Naive thymus-derived CD4-positive, alpha-beta T cell (primary cell): Measurements from ENCODE around the gene CASD1. TPM values are rescaled to one million over a fixed set of nuclear protein-coding genes. Genes with fewer than 3 reads are reported as not detected.
A peak's percentile ranks its signal among the peaks of the same experiment; 100 is the strongest.

ENCODE experiments used
- ATAC-seq: fragments of 150-1000 bp; cut with Tn5 transposase; 2 replicates; pipeline ENCODE4 v1.10.0; 2021; ENCODE audit warnings: mild to moderate bottlenecking, moderate library complexity
- CTCF ChIA-PET: fragments of 350-600 bp; sonication (Branson Sonifier 250); formaldehyde crosslinking; loops from one replicate; lab custom pipeline; 2021; ENCODE audit warnings: antibody characterized with exemption; lab: Charles Lee
- POLR2A ChIA-PET: fragments of 350-600 bp; sonication (Branson Sonifier 250); formaldehyde crosslinking; loops from one replicate; lab custom pipeline; 2021; ENCODE audit warnings: antibody characterized with exemption, inconsistent platforms; lab: Charles Lee
- DNase-seq, 9 donors: peaks; one replicate each; pipeline versions ENCODE4 v3.0.0 to v3.0.0-alpha.2; 2020 to 2022; ENCODE audit warnings: mixed read lengths in 1 of 9
- H3K27ac ChIP-seq: one replicate; pipeline ENCODE4 v1.7.0; 2013; ENCODE audit warnings: mild to moderate bottlenecking, low read depth, low read length, moderate library complexity
- H3K27me3 ChIP-seq, 2 donors: one replicate each; pipeline ENCODE4 v1.7.0; 2013; ENCODE audit warnings: low read length in 2 of 2, mild to moderate bottlenecking in 2 of 2, moderate library complexity in 2 of 2; ENCODE audit not compliant: control insufficient read depth in 2 of 2, insufficient read depth in 2 of 2
- H3K36me3 ChIP-seq, 3 experiments: 1 replicate in 2 of 3; 2 replicates in 1 of 3; pipeline ENCODE4 v1.7.0; 2013; ENCODE audit warnings: low read length in 3 of 3, mild to moderate bottlenecking in 3 of 3, moderate library complexity in 1 of 3; ENCODE audit not compliant: insufficient read depth in 3 of 3, control insufficient read depth in 2 of 3
- H3K4me1 ChIP-seq, 2 donors: one replicate each; pipeline ENCODE4 v1.7.0; 2013; ENCODE audit warnings: low read length in 2 of 2, mild to moderate bottlenecking in 2 of 2, moderate library complexity in 1 of 2; ENCODE audit not compliant: control insufficient read depth in 2 of 2, insufficient read depth in 2 of 2
- H3K4me3 ChIP-seq: 2 replicates; pipeline ENCODE4 v1.7.0; 2013; ENCODE audit warnings: mild to moderate bottlenecking, low read length
- H3K9me3 ChIP-seq, 3 experiments: 1 replicate in 2 of 3; 2 replicates in 1 of 3; pipeline ENCODE4 v1.7.0; 2013; ENCODE audit warnings: low read length in 3 of 3; ENCODE audit not compliant: control insufficient read depth in 2 of 3
- H3K27ac Mint-ChIP-seq, 9 donors: one replicate each; pipeline ENCODE4 v1.8.0; 2020 to 2022; ENCODE audit warnings: mixed read lengths in 9 of 9, mild to moderate bottlenecking in 8 of 9, moderate library complexity in 5 of 9, inconsistent platforms in 2 of 9
- H3K27me3 Mint-ChIP-seq, 5 donors: one replicate each; pipeline ENCODE4 v1.8.0; 2021 to 2022; ENCODE audit warnings: mixed read lengths in 5 of 5, mild to moderate bottlenecking in 1 of 5
- H3K36me3 Mint-ChIP-seq, 5 donors: one replicate each; pipeline ENCODE4 v1.8.0; 2020 to 2022; ENCODE audit warnings: mixed read lengths in 5 of 5, mild to moderate bottlenecking in 3 of 5, inconsistent platforms in 1 of 5
- H3K4me1 Mint-ChIP-seq, 7 donors: one replicate each; pipeline ENCODE4 v1.8.0; 2020 to 2022; ENCODE audit warnings: mixed read lengths in 7 of 7, mild to moderate bottlenecking in 3 of 7, inconsistent platforms in 1 of 7
- H3K4me3 Mint-ChIP-seq, 10 donors: one replicate each; pipeline ENCODE4 v1.8.0; 2020 to 2022; ENCODE audit warnings: mild to moderate bottlenecking in 10 of 10, mixed read lengths in 10 of 10, moderate library complexity in 6 of 10, inconsistent platforms in 2 of 10
- H3K9me3 Mint-ChIP-seq, 11 donors: one replicate each; pipeline ENCODE4 v1.8.0; 2020 to 2022; ENCODE audit warnings: mixed read lengths in 11 of 11, mild to moderate bottlenecking in 4 of 11, inconsistent platforms in 1 of 11, moderate library complexity in 1 of 11
- intact Hi-C, 2 donors: fragments of 100-400 bp; cut with micrococcal nuclease; formaldehyde crosslinking; loops; one replicate each; pipeline ENCODE4 v1.15.1; 2023
- polyA plus RNA-seq, 2 donors: library from polyadenylated mRNA; unstranded; fragments of 300-500 nt; fragmentation: Illumina TruSeq; gene quantifications; one replicate each; pipeline ENCODE4 v1.2.3, GENCODE V29; 2021
- total RNA-seq, 6 experiments: library from RNA in 5 of 6; stranded (reverse) in 5 of 6; gene quantifications; 1 replicate in 5 of 6; 2 replicates in 1 of 6; pipeline ENCODE4 v1.2.3 and lab custom pipeline; 2021 to 2026

Gene CASD1
- total and polyA plus RNA-seq, 7 experiments from 2014 or later = 8.6 to 31.7 (median 19.1) TPM

- CTCF ChIA-PET = no interaction called here
- Histone ChIP-seq H3K27ac (no peak overlapping the region), H3K27me3 (no peaks in the 10 kb centered on the region), H3K4me1 (peaks cover 17 to 22% of the 10 kb centered on the region in 2 donors), H3K36me3 (peaks cover 0 to 7% (median 0%) of the 10 kb centered on the region in 3 experiments), H3K4me3 (no peak overlapping the region), H3K9me3 (no peaks in the 10 kb centered on the region)
- POLR2A ChIA-PET = no interaction called here
- Mint-ChIP-seq H3K27me3 (no peaks in the 10 kb centered on the region), H3K27ac (no peak overlapping the region), H3K9me3 (no peaks in the 10 kb centered on the region), H3K4me1 (peaks cover 34 to 64% (median 54%) of the 10 kb centered on the region in 7 donors), H3K4me3 (peak overlapping the region in 2 of 10 donors; percentile 1 to 42), H3K36me3 (peaks cover 0 to 17% (median 8%) of the 10 kb centered on the region in 5 donors)
- ATAC-seq (no peak), DNase-seq (no peak)
- intact Hi-C loops = loop anchor here in 1 of 2 donors (5.0 to 10.0 kb wide), 4 partner anchors 820 to 1680 kb away; partner anchors contain the start of genes CDK6, PON2 and SAMD9
Observed at GRCh38 chr7:94514917-94515316, 5.3 kb downstream of the CASD1 start.

GRCh38 chr7:94525923-94526322 lies 16.3 kb downstream of the CASD1 start:
- CTCF ChIA-PET = no interaction called here
- H3K36me3 Mint-ChIP-seq = peaks cover 0 to 29% (median 6%) of the 10 kb centered on the region in 5 donors

GRCh38 chr7:94529516-94529915 lies 19.9 kb downstream of the CASD1 start:
- H3K9me3 ChIP-seq = no peaks in the 10 kb centered on the region
- Mint-ChIP-seq H3K27me3 (no peaks in the 10 kb centered on the region), H3K27ac (no peak overlapping the region), H3K9me3 (no peaks in the 10 kb centered on the region), H3K36me3 (peaks cover 0 to 22% (median 7%) of the 10 kb centered on the region in 5 donors), H3K4me3 (no peak overlapping the region), H3K4me1 (no peaks in the 10 kb centered on the region)
- CTCF ChIA-PET = interaction anchor here (1.3 kb wide), 1 partner anchor 10 kb away, joined by 6 read pairs; no protein-coding TSS in a partner anchor
- POLR2A ChIA-PET = no interaction called here
- peaks cover 0 to 9% (median 4%) of the 10 kb centered on the region in 3 experiments for H3K36me3 ChIP-seq
- H3K4me1 ChIP-seq = no peaks in the 10 kb centered on the region
- H3K27me3 ChIP-seq = no peaks in the 10 kb centered on the region
- no peak overlapping the region for H3K27ac ChIP-seq
- DNase-seq (no peak), ATAC-seq (no peak)
- H3K4me3 ChIP-seq = no peak overlapping the region
- intact Hi-C loops = no loop called here

More at GRCh38 chr7:94525923-94526322, 16.3 kb downstream of the CASD1 start:
- Histone ChIP-seq H3K27me3 (no peaks in the 10 kb centered on the region), H3K9me3 (no peaks in the 10 kb centered on the region), H3K36me3 (peaks cover 0 to 4% (median 0%) of the 10 kb centered on the region in 3 experiments), H3K4me1 (no peaks in the 10 kb centered on the region), H3K4me3 (no peak overlapping the region), H3K27ac (no peak overlapping the region)
- intact Hi-C loops = no loop called here
- peaks cover 0 to 5% (median 0%) of the 10 kb centered on the region in 7 donors for H3K4me1 Mint-ChIP-seq
- no peaks in the 10 kb centered on the region for H3K9me3 Mint-ChIP-seq
- no peak for DNase-seq
- ATAC-seq = no peak
- H3K27ac Mint-ChIP-seq = no peak overlapping the region
- H3K4me3 Mint-ChIP-seq = no peak overlapping the region
- POLR2A ChIA-PET = no interaction called here
- no peaks in the 10 kb centered on the region for H3K27me3 Mint-ChIP-seq

- Histone ChIP-seq H3K36me3 (peaks cover 0 to 13% (median 4%) of the 10 kb centered on the region in 3 experiments), H3K9me3 (no peaks in the 10 kb centered on the region), H3K4me3 (no peak overlapping the region), H3K27ac (no peak overlapping the region), H3K4me1 (no peaks in the 10 kb centered on the region), H3K27me3 (no peaks in the 10 kb centered on the region)
- no peak for ATAC-seq
- Mint-ChIP-seq H3K36me3 (peaks cover 0 to 24% (median 13%) of the 10 kb centered on the region in 5 donors), H3K4me1 (no peaks in the 10 kb centered on the region), H3K9me3 (no peaks in the 10 kb centered on the region), H3K4me3 (no peak overlapping the region), H3K27ac (no peak overlapping the region), H3K27me3 (no peaks in the 10 kb centered on the region)
- intact Hi-C loops = no loop called here
- ChIA-PET POLR2A (no interaction called here), CTCF (interaction anchor here (1.3 kb wide), 1 partner anchor 9 kb away, joined by 6 read pairs; no protein-coding TSS in a partner anchor)
- DNase-seq = no peak
Observed at GRCh38 chr7:94530109-94530508, 20.5 kb downstream of the CASD1 start.

GRCh38 chr7:94532676-94533075 lies 23.1 kb downstream of the CASD1 start:
- Histone ChIP-seq H3K4me3 (no peak overlapping the region), H3K27me3 (no peaks in the 10 kb centered on the region), H3K36me3 (peaks cover 0 to 30% (median 4%) of the 10 kb centered on the region in 3 experiments), H3K9me3 (no peaks in the 10 kb centered on the region), H3K4me1 (no peaks in the 10 kb centered on the region), H3K27ac (no peak overlapping the region)
- no peak overlapping the region for H3K4me3 Mint-ChIP-seq
- DNase-seq (no peak), ATAC-seq (no peak)
- H3K36me3 Mint-ChIP-seq = peaks cover 0 to 30% (median 21%) of the 10 kb centered on the region in 5 donors
- H3K4me1 Mint-ChIP-seq = no peaks in the 10 kb centered on the region
- no peak overlapping the region for H3K27ac Mint-ChIP-seq
- no peaks in the 10 kb centered on the region for H3K27me3 Mint-ChIP-seq
- CTCF ChIA-PET = no interaction called here
- intact Hi-C loops = no loop called here
- POLR2A ChIA-PET = no interaction called here
- no peaks in the 10 kb centered on the region for H3K9me3 Mint-ChIP-seq

- H3K27me3 Mint-ChIP-seq = no peaks in the 10 kb centered on the region
- intact Hi-C loops = no loop called here
- no peak for ATAC-seq
- H3K4me1 ChIP-seq = no peaks in the 10 kb centered on the region
- H3K27ac Mint-ChIP-seq = no peak overlapping the region
- H3K36me3 Mint-ChIP-seq = peaks cover 0 to 45% (median 18%) of the 10 kb centered on the region in 5 donors
- H3K4me3 ChIP-seq = no peak overlapping the region
- peaks cover 0 to 1% (median 0%) of the 10 kb centered on the region in 7 donors for H3K4me1 Mint-ChIP-seq
- H3K36me3 ChIP-seq = peaks cover 0 to 14% (median 0%) of the 10 kb centered on the region in 3 experiments
- DNase-seq = no peak
- POLR2A ChIA-PET = no interaction called here
- no peaks in the 10 kb centered on the region for H3K9me3 ChIP-seq
- H3K27ac ChIP-seq = no peak overlapping the region
- no peaks in the 10 kb centered on the region for H3K27me3 ChIP-seq
- no peak overlapping the region for H3K4me3 Mint-ChIP-seq
- CTCF ChIA-PET = interaction anchor here (1.9 kb wide), 1 partner anchor 11 kb away, joined by 6 read pairs; no protein-coding TSS in a partner anchor
- H3K9me3 Mint-ChIP-seq = no peaks in the 10 kb centered on the region
Observed at GRCh38 chr7:94540428-94540827, 30.8 kb downstream of the CASD1 start.

GRCh38 chr7:94547126-94547525 lies 37.5 kb downstream of the CASD1 start:
- Mint-ChIP-seq H3K4me3 (no peak overlapping the region), H3K36me3 (peaks cover 5 to 46% (median 17%) of the 10 kb centered on the region in 5 donors), H3K27me3 (no peaks in the 10 kb centered on the region), H3K27ac (no peak overlapping the region), H3K4me1 (no peaks in the 10 kb centered on the region), H3K9me3 (no peaks in the 10 kb centered on the region)
- ATAC-seq (no peak), DNase-seq (no peak)
- Histone ChIP-seq H3K36me3 (no peaks in the 10 kb centered on the region), H3K9me3 (no peaks in the 10 kb centered on the region), H3K4me3 (no peak overlapping the region), H3K27ac (no peak overlapping the region), H3K27me3 (no peaks in the 10 kb centered on the region), H3K4me1 (no peaks in the 10 kb centered on the region)
- ChIA-PET POLR2A (interaction anchor here (0.7 kb wide), 1 partner anchor 52 kb away, joined by 6 read pairs; no protein-coding TSS in a partner anchor), CTCF (no interaction called here)
- intact Hi-C loops = no loop called here
